Heart right ventricle (tissue), 16 donors: ENCODE measurements around the gene FOXP4. TPM values are rescaled to one million over a fixed set of nuclear protein-coding genes. Genes with fewer than 3 reads are reported as not detected.

Experiments used
- ATAC-seq, 8 donors: fragments of 200-7000 bp; cut with Tn5 transposase; one replicate each; pipeline ENCODE4 v1.9.1; 2020; ENCODE audit warnings: mild to moderate bottlenecking in 8 of 8, moderate library complexity in 8 of 8, moderate number of reproducible peaks in 1 of 8
- DNase-seq, 2 donors: peaks; one replicate each; pipeline ENCODE4 v3.0.0-alpha.2; 2020
- H3K27ac ChIP-seq, 10 donors: fragments of 200-600 bp; sonication (generic) in 2 of 10; one replicate each; pipeline versions ENCODE4 v1.5.0 to v1.8.0; 2020 to 2022; ENCODE audit warnings: mild to moderate bottlenecking in 3 of 10
- H3K27me3 ChIP-seq, 7 donors: fragments of 200-600 bp; one replicate each; pipeline ENCODE4 v1.8.0; 2021 to 2022; ENCODE audit warnings: mild to moderate bottlenecking in 2 of 7
- H3K36me3 ChIP-seq, 9 donors: fragments of 200-600 bp; sonication (generic) in 1 of 9; one replicate each; pipeline versions ENCODE4 v1.5.0 to v1.8.0; 2020 to 2022; ENCODE audit warnings: mild to moderate bottlenecking in 2 of 9
- H3K4me1 ChIP-seq, 9 donors: fragments of 200-600 bp; sonication (generic) in 1 of 9; one replicate each; pipeline versions ENCODE4 v1.5.0 to v1.8.0; 2020 to 2022; ENCODE audit warnings: mild to moderate bottlenecking in 4 of 9
- H3K4me3 ChIP-seq, 10 donors: fragments of 200-600 bp; sonication (generic) in 2 of 10; one replicate each; pipeline versions ENCODE4 v1.5.0 to v1.8.0; 2020 to 2022; ENCODE audit warnings: mild to moderate bottlenecking in 7 of 10, moderate library complexity in 2 of 10
- H3K9me3 ChIP-seq, 11 donors: fragments of 200-600 bp in 10 of 11; sonication (generic) in 2 of 11; one replicate each; pipeline versions ENCODE4 v1.5.0 to v1.8.0; 2013 to 2022; ENCODE audit warnings: mild to moderate bottlenecking in 2 of 11, control low read depth in 1 of 11, moderate library complexity in 1 of 11
- WGBS, 2 donors: extraction: QIAGEN DNeasy Blood & Tissue Kit; methylation state at CpG; one replicate each; pipeline ENCODE4 v1.1.7; 2013; ENCODE audit warnings: inconsistent platforms in 1 of 2; 5-methylcytosine and 5-hydroxymethylcytosine counted together
- intact Hi-C, 10 donors: fragments of 100-400 bp; cut with DNase I; formaldehyde crosslinking; loops; one replicate each; pipeline versions ENCODE4 v1.11.1 to v1.14.2; 2022
- polyA plus RNA-seq, 2 donors: library from polyadenylated mRNA; stranded (reverse); fragments of 200-250 nt; gene quantifications; one replicate each; pipeline ENCODE4 v1.2.3, GENCODE V29; 2013
- total RNA-seq, 10 donors: library from RNA; stranded (reverse); fragmentation: NEBNext Ultra II Directional in 3 of 10; extraction: Animal tissue kit (Norgen Biotek cat#: 25700) in 3 of 10; gene quantifications; one replicate each; pipeline versions ENCODE4 v1.2.1 to v1.2.4, GENCODE V29; 2021 to 2023
- TF ChIP-seq, protein P1 (sequence below), 9 donors: fragments of 200-600 bp; sonication (generic) in 2 of 9; IDR thresholded peaks; one replicate each; pipeline versions ENCODE4 v1.5.0 to v1.8.0; 2021 to 2022; ENCODE audit warnings: antibody characterized with exemption in 9 of 9, mild to moderate bottlenecking in 5 of 9, moderate library complexity in 1 of 9
- donor health status: Arrhythmogenic right ventricular cardiomyopathy.
- donor health status: ischemic (EF 13 %, LVEDD 7.1; RV severe dilation, severe dysfunction).
- donor health status: healthy with polysubstance abuse.
- donor health status: DM: no; HTN: yes; CAD: no.
- donor health status: DM: no; HTN: no; CAD: no.
- donor health status: ischemic (EF 25% LVEDD 6.9; RV normal size, moderate dysfunction).
- donor health status: ischemic (EF 25% LVEDD 5.7; RV mildly dilated, moderate dysfunction).
- donor health status: healthy.
- donor health status: DM: yes; HTN: yes; CAD: no.
- donor health status: Ischemic cardiomyopathy.
- donor health status: ischemic (EF 35%, LVEDD 5.7; RV mildly dilated, moderate dysfunction).
- donor health status: nonischemic (EF 11% LVEDD 7.7; RV severe dilation, severe dysfunction).
- donor health status: DM: yes; HTN: yes; CAD: no.
- donor health status: PGD.
- donor health status: ischemic (EF 29% LVEDD 5.4; RV normal size, mild dysfunction).
- donor health status: nonischemic (EF 23%, LVEDD 6.1; RV moderate dilation, normal function).

Gene FOXP4
- total and polyA plus RNA-seq, 12 donors: 8.9 to 18.0 (median 13.6) TPM

DNA sequence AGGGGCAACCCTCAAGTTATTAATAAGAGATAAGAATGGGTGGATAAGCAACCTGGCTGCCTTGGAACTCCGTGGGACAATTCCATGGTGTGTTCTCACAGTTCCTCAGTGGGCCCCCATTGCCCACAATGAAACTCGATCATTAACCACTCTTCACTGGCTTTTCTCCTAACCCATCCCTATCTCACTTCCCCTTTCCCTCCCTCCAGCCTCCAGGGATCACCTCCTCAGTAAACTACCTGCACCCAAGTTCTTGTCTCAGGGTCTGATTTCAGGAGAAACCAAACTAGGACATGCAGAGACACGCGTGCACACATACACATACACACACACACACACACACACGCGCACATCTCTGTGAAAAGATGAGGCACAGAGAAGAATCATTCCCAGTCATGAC lies 37.7 kb upstream of the FOXP4 start:
- no peaks in the 10 kb centered on the region for H3K36me3 ChIP-seq
- DNase-seq (no peak), ATAC-seq (no peak)
- TF ChIP-seq, protein P1, sequence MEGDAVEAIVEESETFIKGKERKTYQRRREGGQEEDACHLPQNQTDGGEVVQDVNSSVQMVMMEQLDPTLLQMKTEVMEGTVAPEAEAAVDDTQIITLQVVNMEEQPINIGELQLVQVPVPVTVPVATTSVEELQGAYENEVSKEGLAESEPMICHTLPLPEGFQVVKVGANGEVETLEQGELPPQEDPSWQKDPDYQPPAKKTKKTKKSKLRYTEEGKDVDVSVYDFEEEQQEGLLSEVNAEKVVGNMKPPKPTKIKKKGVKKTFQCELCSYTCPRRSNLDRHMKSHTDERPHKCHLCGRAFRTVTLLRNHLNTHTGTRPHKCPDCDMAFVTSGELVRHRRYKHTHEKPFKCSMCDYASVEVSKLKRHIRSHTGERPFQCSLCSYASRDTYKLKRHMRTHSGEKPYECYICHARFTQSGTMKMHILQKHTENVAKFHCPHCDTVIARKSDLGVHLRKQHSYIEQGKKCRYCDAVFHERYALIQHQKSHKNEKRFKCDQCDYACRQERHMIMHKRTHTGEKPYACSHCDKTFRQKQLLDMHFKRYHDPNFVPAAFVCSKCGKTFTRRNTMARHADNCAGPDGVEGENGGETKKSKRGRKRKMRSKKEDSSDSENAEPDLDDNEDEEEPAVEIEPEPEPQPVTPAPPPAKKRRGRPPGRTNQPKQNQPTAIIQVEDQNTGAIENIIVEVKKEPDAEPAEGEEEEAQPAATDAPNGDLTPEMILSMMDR (IDR thresholded peaks at IDR 0.05): no peak
- WGBS, 2 donors: 86 to 88% methylated on average over 6 of the region's 6 CpGs
- H3K4me3 ChIP-seq: no peak overlapping the region
- peaks cover 5 to 25% (median 20%) of the 10 kb centered on the region in 9 donors for H3K4me1 ChIP-seq
- H3K9me3 ChIP-seq: no peaks in the 10 kb centered on the region
- intact Hi-C loops: loop anchor here in 1 of 10 donors (5.0 kb wide), 1 partner anchor 39 kb away; the partner anchor contains the start of gene FOXP4
- no peak overlapping the region for H3K27ac ChIP-seq
- peaks cover 0 to 68% (median 55%) of the 10 kb centered on the region in 7 donors for H3K27me3 ChIP-seq

DNA sequence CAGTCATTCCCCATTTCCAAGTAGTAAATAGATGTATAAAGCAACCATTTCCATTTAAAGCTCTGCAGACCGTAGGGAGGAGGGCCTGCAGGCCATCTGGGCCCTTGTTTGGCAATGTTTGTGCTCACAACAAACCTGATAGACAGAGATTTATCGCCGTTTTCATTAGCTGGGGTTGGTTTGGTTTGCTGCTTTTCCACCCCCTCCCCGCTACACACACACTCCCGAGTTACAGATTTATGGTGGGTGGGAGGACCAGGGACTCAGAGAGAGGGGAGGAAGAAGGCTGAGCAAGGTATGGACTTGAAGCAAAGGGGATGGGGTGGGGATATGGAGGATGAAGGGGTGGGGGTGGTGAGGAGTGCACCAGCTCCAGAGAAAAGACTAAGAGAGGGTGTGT lies 36.6 kb upstream of the FOXP4 start:
- no peaks in the 10 kb centered on the region for H3K9me3 ChIP-seq
- DNase-seq: no peak
- no peak for ATAC-seq
- no peak overlapping the region for H3K27ac ChIP-seq
- peaks cover 0 to 60% (median 48%) of the 10 kb centered on the region in 7 donors for H3K27me3 ChIP-seq
- H3K4me1 ChIP-seq: peaks cover 3 to 17% (median 12%) of the 10 kb centered on the region in 9 donors
- 70 to 75% methylated on average over 5 of the region's 5 CpGs for whole genome bisulfite sequencing, 2 donors
- TF ChIP-seq, protein P1 (IDR thresholded peaks at IDR 0.05): no peak
- intact Hi-C loops: loop anchor here in 1 of 10 donors (5.0 kb wide), 1 partner anchor 38 kb away; the partner anchor contains the start of gene FOXP4
- no peaks in the 10 kb centered on the region for H3K36me3 ChIP-seq
- no peak overlapping the region for H3K4me3 ChIP-seq

DNA sequence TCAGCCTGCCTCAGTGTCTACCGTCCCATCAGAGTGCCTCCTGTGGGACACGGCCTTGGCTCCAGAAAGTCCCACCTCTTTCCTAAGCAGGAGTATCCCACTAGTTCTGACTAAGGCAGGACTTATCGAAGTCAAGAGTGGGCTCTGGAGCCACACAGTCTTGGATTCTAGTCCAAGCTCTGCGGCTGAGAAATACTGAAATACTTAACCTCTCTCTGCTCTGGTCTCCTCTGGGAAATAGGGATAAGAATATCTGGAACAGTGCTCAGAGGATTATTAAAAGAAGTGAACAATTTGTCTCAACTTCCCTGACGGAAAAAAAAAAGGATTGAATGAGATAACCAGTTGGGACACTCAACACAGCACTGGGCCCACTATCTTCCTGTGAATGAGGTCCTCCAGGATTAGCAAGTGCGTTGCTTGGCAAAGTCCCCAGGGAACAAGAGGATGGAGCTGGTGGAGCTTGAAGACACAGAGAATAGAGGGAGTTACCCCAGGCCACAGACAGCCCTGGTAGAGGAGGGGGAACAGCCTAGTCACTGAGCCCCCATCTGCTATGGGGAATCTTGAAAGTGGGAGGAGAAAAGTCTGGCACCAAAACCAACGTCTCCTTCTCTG lies 34.6 kb upstream of the FOXP4 start:
- no peaks in the 10 kb centered on the region for H3K36me3 ChIP-seq
- TF ChIP-seq, protein P1 (IDR thresholded peaks at IDR 0.05): no peak
- 78 to 79% methylated on average over 7 of the region's 7 CpGs for WGBS, 2 donors
- peaks cover 0 to 40% (median 29%) of the 10 kb centered on the region in 7 donors for H3K27me3 ChIP-seq
- no peaks in the 10 kb centered on the region for H3K9me3 ChIP-seq
- peak in 2 of 8 donors; percentile 25 to 71 for ATAC-seq
- DNase-seq: no peak
- no peaks in the 10 kb centered on the region for H3K4me1 ChIP-seq
- intact Hi-C loops: no loop called here
- no peak overlapping the region for H3K4me3 ChIP-seq
- H3K27ac ChIP-seq: no peak overlapping the region

DNA sequence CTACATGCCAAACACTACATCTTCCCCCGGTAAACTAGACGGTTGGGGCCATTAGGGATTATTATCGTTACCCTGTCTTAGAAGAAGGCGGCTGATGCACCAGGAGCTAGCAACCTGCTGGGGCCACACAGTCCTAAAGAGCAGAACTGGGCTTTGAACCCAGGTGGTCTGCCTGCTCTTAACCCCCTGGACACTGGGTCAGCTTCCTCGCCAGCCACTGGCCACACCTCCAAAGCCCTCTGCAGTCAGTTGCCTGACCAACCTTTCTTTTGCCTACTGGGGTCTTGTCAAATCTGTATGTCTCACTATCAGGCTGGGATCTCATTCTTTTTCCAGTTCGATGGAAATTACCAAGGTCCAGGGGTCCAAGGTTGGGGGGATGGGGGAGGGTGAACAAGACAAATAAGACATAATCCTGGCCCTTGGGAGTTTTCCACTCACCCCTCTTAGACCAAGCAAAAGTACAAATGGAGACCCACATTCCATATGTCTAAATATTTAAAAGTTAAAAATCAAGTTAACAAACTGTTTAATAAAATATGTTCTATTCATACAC lies 34.0 kb upstream of the FOXP4 start:
- TF ChIP-seq, protein P1 (IDR thresholded peaks at IDR 0.05): no peak
- no peak overlapping the region for H3K4me3 ChIP-seq
- DNase-seq: no peak
- intact Hi-C loops: no loop called here
- H3K36me3 ChIP-seq: no peaks in the 10 kb centered on the region
- no peak overlapping the region for H3K27ac ChIP-seq
- no peaks in the 10 kb centered on the region for H3K4me1 ChIP-seq
- H3K9me3 ChIP-seq: no peaks in the 10 kb centered on the region
- WGBS, 2 donors: 84 to 88% methylated on average over 6 of the region's 6 CpGs
- ATAC-seq: no peak
- peaks cover 0 to 35% (median 23%) of the 10 kb centered on the region in 7 donors for H3K27me3 ChIP-seq
